HL-60 (cell line): ENCODE measurements around the gene FHIT.

Experiments used
- POLR2AphosphoS5 ChIP-seq: IDR thresholded peaks from 2 replicates; pipeline ENCODE4 v1.6.1; 2012; ENCODE audit warnings: low read depth
- TF ChIP-seq, protein P1 (sequence below): IDR thresholded peaks from one replicate; pipeline ENCODE4 v1.5.1; 2011; ENCODE audit warnings: low read length, control low read depth, inconsistent platforms; ENCODE audit not compliant: insufficient read depth
- TF ChIP-seq, protein P2 (sequence below): IDR thresholded peaks from 2 replicates; pipeline ENCODE4 v1.6.1; 2012; ENCODE audit warnings: low read depth; ENCODE audit not compliant: insufficient replicate concordance

DNA sequence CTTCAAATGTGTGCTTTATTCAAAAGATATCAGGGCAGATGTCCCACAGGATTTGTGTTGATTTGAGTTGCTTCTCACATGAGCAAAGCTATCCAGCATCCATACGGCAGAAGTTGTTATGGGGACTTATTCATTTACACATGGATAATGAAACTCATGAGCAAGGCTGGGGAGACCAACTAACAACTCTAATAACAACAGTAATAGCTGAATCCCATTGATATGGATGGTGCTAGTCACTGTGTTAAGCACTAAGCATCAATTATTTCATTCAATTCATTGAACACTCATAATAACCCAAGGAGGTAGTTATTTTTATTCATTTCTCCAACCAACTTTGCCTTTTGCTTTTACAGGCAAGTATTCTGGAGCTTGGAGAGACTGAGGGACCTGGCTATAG is 1107.2 kb downstream of the FHIT start:
- TF ChIP-seq, protein P1, sequence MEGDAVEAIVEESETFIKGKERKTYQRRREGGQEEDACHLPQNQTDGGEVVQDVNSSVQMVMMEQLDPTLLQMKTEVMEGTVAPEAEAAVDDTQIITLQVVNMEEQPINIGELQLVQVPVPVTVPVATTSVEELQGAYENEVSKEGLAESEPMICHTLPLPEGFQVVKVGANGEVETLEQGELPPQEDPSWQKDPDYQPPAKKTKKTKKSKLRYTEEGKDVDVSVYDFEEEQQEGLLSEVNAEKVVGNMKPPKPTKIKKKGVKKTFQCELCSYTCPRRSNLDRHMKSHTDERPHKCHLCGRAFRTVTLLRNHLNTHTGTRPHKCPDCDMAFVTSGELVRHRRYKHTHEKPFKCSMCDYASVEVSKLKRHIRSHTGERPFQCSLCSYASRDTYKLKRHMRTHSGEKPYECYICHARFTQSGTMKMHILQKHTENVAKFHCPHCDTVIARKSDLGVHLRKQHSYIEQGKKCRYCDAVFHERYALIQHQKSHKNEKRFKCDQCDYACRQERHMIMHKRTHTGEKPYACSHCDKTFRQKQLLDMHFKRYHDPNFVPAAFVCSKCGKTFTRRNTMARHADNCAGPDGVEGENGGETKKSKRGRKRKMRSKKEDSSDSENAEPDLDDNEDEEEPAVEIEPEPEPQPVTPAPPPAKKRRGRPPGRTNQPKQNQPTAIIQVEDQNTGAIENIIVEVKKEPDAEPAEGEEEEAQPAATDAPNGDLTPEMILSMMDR: no peak
- TF ChIP-seq POLR2AphosphoS5: no peak
- TF ChIP-seq, protein P2, sequence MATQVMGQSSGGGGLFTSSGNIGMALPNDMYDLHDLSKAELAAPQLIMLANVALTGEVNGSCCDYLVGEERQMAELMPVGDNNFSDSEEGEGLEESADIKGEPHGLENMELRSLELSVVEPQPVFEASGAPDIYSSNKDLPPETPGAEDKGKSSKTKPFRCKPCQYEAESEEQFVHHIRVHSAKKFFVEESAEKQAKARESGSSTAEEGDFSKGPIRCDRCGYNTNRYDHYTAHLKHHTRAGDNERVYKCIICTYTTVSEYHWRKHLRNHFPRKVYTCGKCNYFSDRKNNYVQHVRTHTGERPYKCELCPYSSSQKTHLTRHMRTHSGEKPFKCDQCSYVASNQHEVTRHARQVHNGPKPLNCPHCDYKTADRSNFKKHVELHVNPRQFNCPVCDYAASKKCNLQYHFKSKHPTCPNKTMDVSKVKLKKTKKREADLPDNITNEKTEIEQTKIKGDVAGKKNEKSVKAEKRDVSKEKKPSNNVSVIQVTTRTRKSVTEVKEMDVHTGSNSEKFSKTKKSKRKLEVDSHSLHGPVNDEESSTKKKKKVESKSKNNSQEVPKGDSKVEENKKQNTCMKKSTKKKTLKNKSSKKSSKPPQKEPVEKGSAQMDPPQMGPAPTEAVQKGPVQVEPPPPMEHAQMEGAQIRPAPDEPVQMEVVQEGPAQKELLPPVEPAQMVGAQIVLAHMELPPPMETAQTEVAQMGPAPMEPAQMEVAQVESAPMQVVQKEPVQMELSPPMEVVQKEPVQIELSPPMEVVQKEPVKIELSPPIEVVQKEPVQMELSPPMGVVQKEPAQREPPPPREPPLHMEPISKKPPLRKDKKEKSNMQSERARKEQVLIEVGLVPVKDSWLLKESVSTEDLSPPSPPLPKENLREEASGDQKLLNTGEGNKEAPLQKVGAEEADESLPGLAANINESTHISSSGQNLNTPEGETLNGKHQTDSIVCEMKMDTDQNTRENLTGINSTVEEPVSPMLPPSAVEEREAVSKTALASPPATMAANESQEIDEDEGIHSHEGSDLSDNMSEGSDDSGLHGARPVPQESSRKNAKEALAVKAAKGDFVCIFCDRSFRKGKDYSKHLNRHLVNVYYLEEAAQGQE: no peak
